Measurements from ENCODE around the gene GAA.

GAA gene

GRCh38 chr17:80122926-80123505 is 21.6 kb downstream of the GAA start:
- Histone ChIP-seq H4K91ac (ENCODE audit: low read depth, low read length) (no peak overlapping the region), H3K36me3 (ENCODE audit: control insufficient read depth in 1 of 2, insufficient read depth in 2 of 2, low read length in 2 of 2) (peaks cover 5% of the 10 kb centered on the region in 2 experiments), H3K27ac (ENCODE audit: low read depth, low read length) (no peak overlapping the region), H2BK12ac (ENCODE audit: low read length) (no peak overlapping the region), H2BK120ac (ENCODE audit: insufficient read depth, low read length, poor library complexity) (no peak overlapping the region), H2AK5ac (ENCODE audit: low read length) (no peak overlapping the region), H2AFZ (ENCODE audit: insufficient read depth, low read length, poor library complexity) (no peak overlapping the region), H3K4me1 (ENCODE audit: control insufficient read depth in 1 of 2, insufficient read depth in 2 of 2, low read length in 2 of 2) (peaks cover 6 to 14% of the 10 kb centered on the region in 2 experiments), H3K23ac (ENCODE audit: low read length) (no peak overlapping the region), H3K4ac (ENCODE audit: low read depth, low read length) (no peak overlapping the region), H4K8ac (ENCODE audit: low read depth, low read length) (no peak overlapping the region), H4K12ac (ENCODE audit: low read depth, low read length) (no peak overlapping the region), H3K79me2 (ENCODE audit: control insufficient read depth, insufficient read depth, low read length, poor library complexity) (no peaks in the 10 kb centered on the region), H3K14ac (ENCODE audit: low read length) (no peak overlapping the region), H3K4me2 (ENCODE audit: low read length) (no peak overlapping the region), H3K9me3 (ENCODE audit: insufficient read depth, low read depth, low read length) (no peaks in the 10 kb centered on the region), H3K79me1 (ENCODE audit: low read length) (no peaks in the 10 kb centered on the region), H2BK5ac (ENCODE audit: low read depth, low read length, poor library complexity) (no peak overlapping the region), H3K4me3 (ENCODE audit: low read depth, low read length) (no peak overlapping the region), H3K18ac (ENCODE audit: low read length) (no peak overlapping the region), H3K9ac (ENCODE audit: low read length) (no peak overlapping the region), H3K27me3 (ENCODE audit: insufficient read depth, low read length) (no peaks in the 10 kb centered on the region)
- no CpG with 5 or more reads among the region's 6 CpGs for WGBS (ENCODE audit: extremely low coverage, insufficient coverage, insufficient read length)
- DNase-seq, result no peak

GRCh38 chr17:80123791-80124190 is 22.4 kb downstream of the GAA start:
- peaks cover 0 to 2% of the 10 kb centered on the region in 2 experiments for H3K36me3 ChIP-seq (ENCODE audit: control insufficient read depth in 1 of 2, insufficient read depth in 2 of 2, low read length in 2 of 2)
- no peak overlapping the region for H3K27ac ChIP-seq (ENCODE audit: low read depth, low read length)
- DNase-seq, result peak; percentile 90 to 92
- H3K23ac ChIP-seq (ENCODE audit: low read length), result no peak overlapping the region
- H2AFZ ChIP-seq (ENCODE audit: insufficient read depth, low read length, poor library complexity), result no peak overlapping the region
- no CpG with 5 or more reads among the region's 15 CpGs for WGBS (ENCODE audit: extremely low coverage, insufficient coverage, insufficient read length)
- H3K4me2 ChIP-seq (ENCODE audit: low read length), result no peak overlapping the region
- no peak overlapping the region for H3K4me3 ChIP-seq (ENCODE audit: low read depth, low read length)
- H3K9ac ChIP-seq (ENCODE audit: low read length), result no peak overlapping the region
- H3K14ac ChIP-seq (ENCODE audit: low read length), result no peak overlapping the region
- no peak overlapping the region for H2BK120ac ChIP-seq (ENCODE audit: insufficient read depth, low read length, poor library complexity)
- no peak overlapping the region for H3K4ac ChIP-seq (ENCODE audit: low read depth, low read length)
- no peak overlapping the region for H3K18ac ChIP-seq (ENCODE audit: low read length)
- no peaks in the 10 kb centered on the region for H3K79me2 ChIP-seq (ENCODE audit: control insufficient read depth, insufficient read depth, low read length, poor library complexity)
- no peak overlapping the region for H4K8ac ChIP-seq (ENCODE audit: low read depth, low read length)
- H2AK5ac ChIP-seq (ENCODE audit: low read length), result no peak overlapping the region
- no peaks in the 10 kb centered on the region for H3K27me3 ChIP-seq (ENCODE audit: insufficient read depth, low read length)
- peak overlapping the region; percentile 29 for H4K91ac ChIP-seq (ENCODE audit: low read depth, low read length)
- no peak overlapping the region for H2BK5ac ChIP-seq (ENCODE audit: low read depth, low read length, poor library complexity)
- H3K79me1 ChIP-seq (ENCODE audit: low read length), result no peaks in the 10 kb centered on the region
- H3K9me3 ChIP-seq (ENCODE audit: insufficient read depth, low read depth, low read length), result no peaks in the 10 kb centered on the region
- peak overlapping the region; percentile 25 for H4K12ac ChIP-seq (ENCODE audit: low read depth, low read length)
- no peak overlapping the region for H2BK12ac ChIP-seq (ENCODE audit: low read length)
- H3K4me1 ChIP-seq (ENCODE audit: control insufficient read depth in 1 of 2, insufficient read depth in 2 of 2, low read length in 2 of 2), result peaks cover 6 to 14% of the 10 kb centered on the region in 2 experiments

DNA sequence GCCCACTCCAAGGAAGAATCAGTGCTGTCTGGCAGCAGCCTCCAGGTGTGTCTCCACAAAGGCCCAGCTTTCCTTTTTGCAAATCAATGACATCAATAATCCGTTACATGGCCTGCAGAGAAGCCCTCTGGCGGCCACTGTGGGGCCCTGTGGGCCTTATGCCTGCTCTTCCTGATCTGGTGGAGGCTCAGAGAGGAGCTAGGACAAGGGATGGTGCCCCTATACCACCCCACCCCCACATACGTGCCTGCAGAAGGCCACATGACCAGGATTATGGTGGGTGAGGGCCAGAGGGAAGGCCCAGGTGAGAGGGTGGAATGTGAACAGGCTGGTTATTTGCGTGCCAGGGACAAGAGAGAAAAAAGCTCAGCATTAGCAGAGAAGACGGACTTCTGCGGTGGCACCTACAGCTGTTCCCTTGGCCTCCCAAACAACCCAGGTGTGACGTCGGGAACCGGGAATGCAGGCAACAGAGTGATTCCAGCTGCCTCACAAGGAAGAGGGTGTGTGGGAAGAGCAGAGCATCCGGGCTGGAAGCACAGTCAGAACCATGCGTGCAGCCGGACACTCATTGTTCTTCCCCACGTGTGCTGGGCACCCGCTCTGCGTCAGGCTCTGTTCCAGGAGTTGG is 23.1 kb downstream of the GAA start:
- H3K36me3 ChIP-seq (ENCODE audit: control insufficient read depth in 1 of 2, insufficient read depth in 2 of 2, low read length in 2 of 2), result no peaks in the 10 kb centered on the region
- WGBS (ENCODE audit: extremely low coverage, insufficient coverage, insufficient read length), result no CpG with 5 or more reads among the region's 15 CpGs

GRCh38 chr17:80125656-80126448 is 24.5 kb downstream of the GAA start:
- Histone ChIP-seq H4K8ac (ENCODE audit: low read depth, low read length) (no peak overlapping the region), H3K4me1 (ENCODE audit: control insufficient read depth in 1 of 2, insufficient read depth in 2 of 2, low read length in 2 of 2) (peaks cover 6 to 19% of the 10 kb centered on the region in 2 experiments), H3K79me2 (ENCODE audit: control insufficient read depth, insufficient read depth, low read length, poor library complexity) (no peaks in the 10 kb centered on the region), H2AK5ac (ENCODE audit: low read length) (no peak overlapping the region), H3K27me3 (ENCODE audit: insufficient read depth, low read length) (no peaks in the 10 kb centered on the region), H3K4ac (ENCODE audit: low read depth, low read length) (no peak overlapping the region), H4K91ac (ENCODE audit: low read depth, low read length) (no peak overlapping the region), H3K4me2 (ENCODE audit: low read length) (no peak overlapping the region), H2AFZ (ENCODE audit: insufficient read depth, low read length, poor library complexity) (no peak overlapping the region), H2BK12ac (ENCODE audit: low read length) (peak overlapping the region; percentile 14), H3K18ac (ENCODE audit: low read length) (no peak overlapping the region), H3K9me3 (ENCODE audit: insufficient read depth, low read depth, low read length) (no peaks in the 10 kb centered on the region), H2BK5ac (ENCODE audit: low read depth, low read length, poor library complexity) (no peak overlapping the region), H3K27ac (ENCODE audit: low read depth, low read length) (no peak overlapping the region), H3K9ac (ENCODE audit: low read length) (no peak overlapping the region), H3K4me3 (ENCODE audit: low read depth, low read length) (no peak overlapping the region), H2BK120ac (ENCODE audit: insufficient read depth, low read length, poor library complexity) (no peak overlapping the region), H3K36me3 (ENCODE audit: control insufficient read depth in 1 of 2, insufficient read depth in 2 of 2, low read length in 2 of 2) (no peaks in the 10 kb centered on the region), H3K23ac (ENCODE audit: low read length) (no peak overlapping the region), H3K79me1 (ENCODE audit: low read length) (no peaks in the 10 kb centered on the region), H3K14ac (ENCODE audit: low read length) (no peak overlapping the region), H4K12ac (ENCODE audit: low read depth, low read length) (no peak overlapping the region)
- no CpG with 5 or more reads among the region's 14 CpGs for WGBS (ENCODE audit: extremely low coverage, insufficient coverage, insufficient read length)
- DNase-seq, result peak; percentile 92 to 95

More for the DNA sequence above, 23.1 kb downstream of the GAA start:
- H4K12ac ChIP-seq (ENCODE audit: low read depth, low read length), result no peak overlapping the region
- H3K23ac ChIP-seq (ENCODE audit: low read length), result no peak overlapping the region
- H3K4me2 ChIP-seq (ENCODE audit: low read length), result peak overlapping the region; percentile 1
- no peak overlapping the region for H2BK12ac ChIP-seq (ENCODE audit: low read length)
- no peak overlapping the region for H2BK5ac ChIP-seq (ENCODE audit: low read depth, low read length, poor library complexity)
- no peaks in the 10 kb centered on the region for H3K79me2 ChIP-seq (ENCODE audit: control insufficient read depth, insufficient read depth, low read length, poor library complexity)
- H3K4ac ChIP-seq (ENCODE audit: low read depth, low read length), result no peak overlapping the region
- no peak overlapping the region for H2BK120ac ChIP-seq (ENCODE audit: insufficient read depth, low read length, poor library complexity)
- no peak overlapping the region for H3K27ac ChIP-seq (ENCODE audit: low read depth, low read length)
- no peak overlapping the region for H3K14ac ChIP-seq (ENCODE audit: low read length)
- H3K27me3 ChIP-seq (ENCODE audit: insufficient read depth, low read length), result no peaks in the 10 kb centered on the region
- H3K9ac ChIP-seq (ENCODE audit: low read length), result no peak overlapping the region
- H4K8ac ChIP-seq (ENCODE audit: low read depth, low read length), result no peak overlapping the region
- no peak overlapping the region for H4K91ac ChIP-seq (ENCODE audit: low read depth, low read length)
- H3K4me1 ChIP-seq (ENCODE audit: control insufficient read depth in 1 of 2, insufficient read depth in 2 of 2, low read length in 2 of 2), result peaks cover 6 to 19% of the 10 kb centered on the region in 2 experiments
- H3K18ac ChIP-seq (ENCODE audit: low read length), result no peak overlapping the region
- DNase-seq, result peak; percentile 98 to 99
- no peaks in the 10 kb centered on the region for H3K9me3 ChIP-seq (ENCODE audit: insufficient read depth, low read depth, low read length)
- H2AFZ ChIP-seq (ENCODE audit: insufficient read depth, low read length, poor library complexity), result no peak overlapping the region
- no peak overlapping the region for H3K4me3 ChIP-seq (ENCODE audit: low read depth, low read length)
- H3K79me1 ChIP-seq (ENCODE audit: low read length), result no peaks in the 10 kb centered on the region
- H2AK5ac ChIP-seq (ENCODE audit: low read length), result no peak overlapping the region
